ENCODE results near the gene ADARB2. TPM values are rescaled to one million over a fixed set of nuclear protein-coding genes. Genes with fewer than 3 reads are reported as not detected.

The ADARB2 gene
- total RNA-seq, 2 experiments from 2014 or later: 1.3 to 1.4 TPM

DNA sequence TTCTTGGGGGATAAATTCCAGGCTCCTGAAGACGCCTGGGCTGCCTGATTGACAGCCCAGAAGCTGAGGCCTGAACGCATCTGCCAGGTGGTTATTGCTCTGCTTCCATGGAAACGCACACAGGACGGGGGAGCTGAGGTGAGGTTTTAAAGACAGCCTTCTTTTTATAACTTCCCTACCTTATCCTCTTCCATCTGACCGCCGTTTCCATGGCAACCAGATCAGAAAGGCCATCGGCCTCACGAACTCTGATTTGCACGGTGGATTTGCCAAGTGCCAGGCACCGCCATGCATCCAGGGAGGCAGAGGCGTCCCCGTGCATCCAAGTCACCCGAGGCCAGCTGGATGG, 260.9 kb downstream of the ADARB2 start:
- H3K27ac Mint-ChIP-seq: no peak overlapping the region
- no peak overlapping the region for H3K4me3 Mint-ChIP-seq
- CTCF ChIA-PET: no interaction called here
- DNase-seq: no peak
- H3K27me3 Mint-ChIP-seq (ENCODE audit: low read depth): peaks cover 6% of the 10 kb centered on the region
- no peaks in the 10 kb centered on the region for H3K4me1 Mint-ChIP-seq (ENCODE audit: low read depth)
- intact Hi-C loops (cut with micrococcal nuclease): no loop called here
- H3K9me3 Mint-ChIP-seq: no peaks in the 10 kb centered on the region
- H3K36me3 Mint-ChIP-seq (ENCODE audit: low read depth): no peaks in the 10 kb centered on the region

DNA sequence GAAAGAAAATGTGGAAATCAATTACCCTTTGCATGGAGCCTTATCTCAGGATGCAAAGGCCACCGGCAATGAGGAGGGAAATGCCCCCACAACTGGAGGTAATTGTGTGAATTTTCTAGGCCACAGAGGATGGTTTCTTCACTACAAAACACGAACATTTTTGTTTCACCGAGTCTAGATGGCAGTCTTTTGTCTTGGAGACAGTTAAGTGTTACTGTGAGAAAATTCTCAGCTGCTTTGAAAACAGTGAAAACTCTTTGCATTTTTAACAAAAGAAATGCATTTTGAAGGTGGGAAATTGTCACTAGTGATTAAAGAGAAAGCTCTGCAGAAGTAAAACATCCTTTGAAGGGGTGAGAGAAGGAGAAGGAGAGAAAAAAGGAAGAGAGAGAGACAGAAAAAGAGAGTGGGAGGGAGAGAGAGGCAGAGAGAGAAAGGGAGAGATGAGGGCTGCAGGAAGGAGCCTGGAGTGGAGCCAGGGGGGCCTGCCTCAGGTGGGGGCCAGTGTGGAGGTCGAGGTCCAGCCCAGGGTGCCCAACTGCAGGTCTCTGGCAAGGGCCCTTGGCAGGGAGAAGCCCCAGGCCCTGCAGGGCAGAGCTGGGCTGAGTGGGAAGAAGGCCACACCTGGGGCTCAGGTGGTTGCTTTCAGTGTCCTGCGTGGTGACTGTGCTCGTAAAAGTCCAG, 261.4 kb downstream of the ADARB2 start:
- Mint-ChIP-seq H3K4me1 (ENCODE audit: low read depth) (no peaks in the 10 kb centered on the region), H3K27ac (no peak overlapping the region), H3K9me3 (no peaks in the 10 kb centered on the region), H3K27me3 (ENCODE audit: low read depth) (peaks cover 6% of the 10 kb centered on the region), H3K36me3 (ENCODE audit: low read depth) (no peaks in the 10 kb centered on the region), H3K4me3 (no peak overlapping the region)
- CTCF ChIA-PET: no interaction called here
- intact Hi-C loops (cut with micrococcal nuclease): no loop called here
- no peak for DNase-seq

DNA sequence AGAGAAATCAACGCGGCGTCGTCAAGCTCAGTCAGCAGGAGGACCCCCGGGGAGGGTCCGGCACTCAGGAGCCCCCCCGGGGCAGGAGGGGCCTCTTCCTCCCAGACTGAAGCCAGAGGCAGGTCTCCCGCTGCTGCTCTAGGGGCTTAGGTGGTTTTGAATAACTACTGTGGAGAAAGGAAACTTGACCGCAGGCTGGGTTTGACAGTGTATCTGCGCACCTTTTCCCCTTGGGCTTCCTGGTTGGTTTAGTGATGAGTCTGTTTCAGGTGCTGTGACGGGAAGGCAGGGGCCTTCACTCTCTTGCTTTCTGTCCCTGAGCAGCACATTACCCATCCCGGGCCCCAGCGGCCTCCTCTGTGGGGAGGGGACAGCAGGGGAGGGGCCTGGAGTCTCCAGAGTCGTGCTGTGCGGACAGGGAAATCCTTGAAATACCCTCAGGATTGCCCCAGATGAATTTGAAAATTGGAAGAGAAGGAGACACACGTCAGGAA, 262.2 kb downstream of the ADARB2 start:
- Mint-ChIP-seq H3K27ac (no peak overlapping the region), H3K4me1 (ENCODE audit: low read depth) (no peaks in the 10 kb centered on the region), H3K36me3 (ENCODE audit: low read depth) (no peaks in the 10 kb centered on the region), H3K4me3 (no peak overlapping the region), H3K9me3 (no peaks in the 10 kb centered on the region), H3K27me3 (ENCODE audit: low read depth) (peaks cover 5% of the 10 kb centered on the region)
- CTCF ChIA-PET: no interaction called here
- no peak for DNase-seq
- intact Hi-C loops (cut with micrococcal nuclease): no loop called here

DNA sequence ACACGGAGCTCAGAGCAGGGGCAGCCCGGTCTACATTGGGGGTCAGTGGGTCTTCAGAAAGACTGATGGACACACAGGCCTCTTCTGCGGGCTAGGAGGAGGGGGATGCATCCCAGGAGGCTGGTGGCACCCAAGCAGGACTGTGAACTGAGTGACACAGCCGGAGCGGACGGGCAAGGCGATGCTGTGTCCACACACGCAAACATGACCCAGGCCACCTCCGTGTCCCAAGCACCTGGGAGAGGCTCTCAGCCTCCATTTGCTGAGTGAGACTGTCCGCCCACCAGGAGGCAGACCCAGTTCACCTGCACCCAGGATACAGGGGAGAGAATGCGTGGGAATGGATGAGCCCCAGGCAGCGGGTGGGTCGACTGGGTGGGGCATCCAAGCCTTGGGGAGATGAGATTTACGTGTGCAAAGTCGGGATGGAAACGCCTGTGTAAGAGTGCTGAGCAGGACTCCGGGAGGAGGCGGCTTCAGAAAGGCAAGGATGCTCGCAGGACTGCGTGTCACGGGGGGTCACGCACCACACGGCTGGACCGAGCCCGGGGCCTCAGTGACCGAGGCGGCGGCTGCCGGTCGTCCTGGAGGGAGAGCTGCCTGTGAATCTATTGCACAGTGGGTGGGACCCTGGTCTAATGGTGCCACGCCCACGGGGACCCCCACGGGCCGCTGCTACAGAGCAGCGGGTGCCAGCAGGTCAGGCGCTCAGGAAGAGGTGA, 262.8 kb downstream of the ADARB2 start:
- intact Hi-C loops (cut with micrococcal nuclease): no loop called here
- Mint-ChIP-seq H3K9me3 (no peaks in the 10 kb centered on the region), H3K27me3 (ENCODE audit: low read depth) (peaks cover 5% of the 10 kb centered on the region), H3K4me3 (no peak overlapping the region), H3K36me3 (ENCODE audit: low read depth) (no peaks in the 10 kb centered on the region), H3K4me1 (ENCODE audit: low read depth) (no peaks in the 10 kb centered on the region), H3K27ac (no peak overlapping the region)
- CTCF ChIA-PET: no interaction called here
- no peak for DNase-seq

DNA sequence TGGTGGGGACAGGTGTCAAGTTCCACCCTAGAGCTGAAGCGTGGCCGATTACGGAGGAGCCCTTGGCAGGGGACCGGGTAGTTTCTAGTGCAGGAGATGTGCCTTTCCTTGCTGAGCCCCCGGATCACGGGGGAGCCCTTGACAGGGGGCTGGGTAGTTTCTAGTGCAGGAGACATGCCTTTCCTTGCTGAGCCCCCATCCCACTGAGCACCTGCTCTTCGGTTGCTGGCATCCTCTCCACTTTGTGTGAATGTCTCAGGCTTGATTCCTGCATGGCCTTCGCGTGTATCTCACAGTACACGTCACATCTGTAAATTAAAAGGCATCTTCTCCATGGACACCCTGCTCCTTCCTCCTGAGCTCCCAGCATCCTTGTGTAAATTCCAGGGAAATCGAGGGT, 263.5 kb downstream of the ADARB2 start:
- H3K4me1 Mint-ChIP-seq (ENCODE audit: low read depth): no peaks in the 10 kb centered on the region
- intact Hi-C loops (cut with micrococcal nuclease): no loop called here
- H3K27ac Mint-ChIP-seq: no peak overlapping the region
- DNase-seq: no peak
- no peaks in the 10 kb centered on the region for H3K9me3 Mint-ChIP-seq
- CTCF ChIA-PET: no interaction called here
- no peak overlapping the region for H3K4me3 Mint-ChIP-seq
- no peaks in the 10 kb centered on the region for H3K36me3 Mint-ChIP-seq (ENCODE audit: low read depth)
- peaks cover 5% of the 10 kb centered on the region for H3K27me3 Mint-ChIP-seq (ENCODE audit: low read depth)

DNA sequence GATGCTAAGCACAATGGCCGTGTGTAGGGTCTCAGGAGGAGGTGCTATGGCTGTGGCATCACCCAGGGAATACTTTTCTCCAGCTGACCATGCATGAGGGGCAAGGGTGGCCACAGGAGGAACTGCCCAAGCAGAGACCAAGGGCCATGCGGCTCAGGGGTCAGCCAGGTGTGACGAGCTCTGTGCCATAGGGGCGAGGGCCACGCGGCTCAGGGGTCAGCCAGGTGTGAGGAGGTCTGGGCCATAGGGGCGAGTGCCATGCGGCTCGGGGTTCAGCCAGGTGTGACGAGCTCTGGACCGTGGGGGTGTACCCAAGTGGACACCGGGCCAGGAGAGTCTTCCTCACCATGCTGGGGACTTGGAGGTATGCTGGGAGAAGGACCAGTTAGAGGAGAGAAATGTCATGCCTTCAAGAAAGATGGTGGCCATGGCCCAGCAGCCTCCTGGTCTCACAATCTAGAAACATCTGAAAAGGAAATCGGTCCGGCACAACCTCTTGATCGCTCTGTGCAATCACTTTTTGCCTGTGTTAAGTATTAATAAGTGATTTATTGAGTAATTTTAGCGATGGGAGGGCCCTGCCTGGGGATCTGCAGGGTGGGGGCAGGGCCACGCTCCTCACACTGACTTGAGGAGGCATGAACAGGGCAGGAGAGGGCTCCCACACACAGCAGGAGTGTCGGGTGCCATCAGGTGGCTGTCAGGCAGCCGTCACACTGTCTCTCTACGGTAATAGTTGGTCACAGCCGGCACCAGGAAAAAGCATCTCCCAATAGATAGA, 265.0 kb downstream of the ADARB2 start:
- Mint-ChIP-seq H3K27me3 (ENCODE audit: low read depth) (peaks cover 5% of the 10 kb centered on the region), H3K36me3 (ENCODE audit: low read depth) (no peaks in the 10 kb centered on the region), H3K9me3 (no peaks in the 10 kb centered on the region), H3K27ac (no peak overlapping the region), H3K4me1 (ENCODE audit: low read depth) (no peaks in the 10 kb centered on the region), H3K4me3 (no peak overlapping the region)
- DNase-seq: no peak
- CTCF ChIA-PET: no interaction called here
- intact Hi-C loops (cut with micrococcal nuclease): no loop called here

DNA sequence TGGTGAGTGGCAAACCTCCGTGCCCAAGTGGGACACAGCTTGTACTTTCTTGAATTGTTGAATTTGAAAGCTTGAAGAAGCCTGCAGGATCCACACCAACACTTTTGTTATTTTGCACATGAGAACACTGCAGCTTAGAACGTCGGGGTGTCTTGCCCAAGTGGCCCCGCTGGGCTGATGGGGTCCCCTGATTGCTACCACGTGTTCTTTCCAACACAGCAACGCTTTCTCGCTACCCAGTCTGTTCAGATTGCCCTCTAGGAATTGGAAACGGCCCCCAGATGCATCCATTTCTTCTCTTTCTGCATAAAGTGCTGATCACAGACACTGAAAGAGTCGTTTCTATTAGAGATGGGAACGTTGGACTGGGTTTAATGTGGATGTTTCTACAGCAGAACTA, 268.5 kb downstream of the ADARB2 start:
- no peaks in the 10 kb centered on the region for H3K9me3 Mint-ChIP-seq
- H3K27ac Mint-ChIP-seq: no peak overlapping the region
- no peak overlapping the region for H3K4me3 Mint-ChIP-seq
- no peaks in the 10 kb centered on the region for H3K4me1 Mint-ChIP-seq (ENCODE audit: low read depth)
- H3K36me3 Mint-ChIP-seq (ENCODE audit: low read depth): no peaks in the 10 kb centered on the region
- DNase-seq: no peak
- CTCF ChIA-PET: no interaction called here
- intact Hi-C loops (cut with micrococcal nuclease): no loop called here
- H3K27me3 Mint-ChIP-seq (ENCODE audit: low read depth): peaks cover 3% of the 10 kb centered on the region

DNA sequence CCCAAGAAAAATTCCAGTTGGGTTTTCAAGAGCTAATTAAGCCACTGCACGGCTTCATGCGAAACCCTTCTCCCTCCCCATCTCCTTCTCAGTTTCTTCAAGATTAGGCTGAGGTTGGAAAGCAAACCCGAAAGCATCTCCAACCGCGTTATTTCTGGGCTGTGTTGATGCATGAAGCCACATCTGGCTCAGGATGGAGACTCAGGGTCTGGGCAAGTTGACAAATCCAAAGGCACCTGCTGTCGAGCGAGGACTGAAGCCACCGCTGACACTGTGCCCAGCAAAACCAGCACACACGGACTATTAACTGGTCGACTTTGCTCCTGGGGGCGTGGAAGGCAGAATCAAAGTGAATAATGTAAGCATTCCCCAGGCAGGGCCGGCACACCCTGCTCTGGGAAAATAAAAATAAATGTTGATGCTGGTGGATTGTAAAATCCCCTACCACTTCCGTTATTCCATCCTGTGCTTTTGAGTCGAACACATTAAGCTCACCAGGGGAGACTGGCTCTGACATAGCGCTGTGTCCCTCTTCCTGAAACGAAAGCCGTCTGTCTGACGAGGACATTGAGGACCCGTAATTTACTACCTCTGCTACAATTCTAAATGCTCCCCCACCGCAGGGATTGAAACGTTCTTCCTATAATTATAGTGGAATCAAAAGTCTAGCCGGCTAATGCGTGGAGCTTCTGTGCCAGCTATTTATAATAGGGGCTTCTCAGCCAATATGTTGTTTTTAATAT, 269.8 kb downstream of the ADARB2 start:
- CTCF ChIA-PET: no interaction called here
- H3K27me3 Mint-ChIP-seq (ENCODE audit: low read depth): peaks cover 6% of the 10 kb centered on the region
- H3K36me3 Mint-ChIP-seq (ENCODE audit: low read depth): no peaks in the 10 kb centered on the region
- no peaks in the 10 kb centered on the region for H3K9me3 Mint-ChIP-seq
- H3K27ac Mint-ChIP-seq: no peak overlapping the region
- H3K4me1 Mint-ChIP-seq (ENCODE audit: low read depth): no peaks in the 10 kb centered on the region
- no peak for DNase-seq
- no peak overlapping the region for H3K4me3 Mint-ChIP-seq
- intact Hi-C loops (cut with micrococcal nuclease): no loop called here

DNA sequence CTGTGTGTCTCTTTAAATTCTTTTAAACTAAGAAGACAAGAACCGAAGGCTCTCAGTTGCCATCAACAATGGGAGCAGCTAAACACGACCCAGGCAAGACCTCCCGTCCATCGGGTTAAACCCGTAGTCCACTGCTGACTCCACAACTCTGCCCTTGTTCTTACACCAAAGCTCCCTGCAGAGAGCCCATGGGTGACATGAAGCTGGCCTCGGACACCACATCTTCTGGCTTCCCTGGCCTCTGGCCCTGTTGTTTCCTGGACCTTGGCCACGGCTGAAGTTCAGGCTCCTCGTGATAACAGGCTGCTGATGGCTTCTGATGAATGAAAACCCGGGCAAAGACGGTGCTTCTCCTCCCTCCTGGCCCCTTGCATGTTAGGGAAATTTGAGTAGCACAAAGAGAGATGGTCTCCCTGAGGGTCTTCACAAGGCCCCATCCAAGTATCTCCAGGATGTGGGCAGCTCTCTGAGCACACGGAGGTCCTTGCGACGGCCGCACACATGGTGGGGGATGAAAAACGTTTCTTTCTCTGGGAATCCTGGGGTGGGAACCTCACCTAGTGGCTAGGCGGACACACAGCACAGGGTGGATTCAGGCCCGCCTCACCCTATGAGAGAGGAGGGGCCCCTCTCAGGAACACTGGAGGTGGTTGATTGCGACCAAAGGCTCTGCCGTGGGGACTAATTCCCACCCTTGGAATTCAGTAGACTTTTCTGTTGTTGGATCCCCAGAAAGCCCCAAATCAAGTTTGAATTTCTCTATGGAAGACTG, 271.1 kb downstream of the ADARB2 start:
- DNase-seq: no peak
- Mint-ChIP-seq H3K4me1 (ENCODE audit: low read depth) (no peaks in the 10 kb centered on the region), H3K27ac (no peak overlapping the region), H3K9me3 (no peaks in the 10 kb centered on the region), H3K36me3 (ENCODE audit: low read depth) (no peaks in the 10 kb centered on the region), H3K4me3 (no peak overlapping the region), H3K27me3 (ENCODE audit: low read depth) (peaks cover 7% of the 10 kb centered on the region)
- CTCF ChIA-PET: no interaction called here
- intact Hi-C loops (cut with micrococcal nuclease): no loop called here

DNA sequence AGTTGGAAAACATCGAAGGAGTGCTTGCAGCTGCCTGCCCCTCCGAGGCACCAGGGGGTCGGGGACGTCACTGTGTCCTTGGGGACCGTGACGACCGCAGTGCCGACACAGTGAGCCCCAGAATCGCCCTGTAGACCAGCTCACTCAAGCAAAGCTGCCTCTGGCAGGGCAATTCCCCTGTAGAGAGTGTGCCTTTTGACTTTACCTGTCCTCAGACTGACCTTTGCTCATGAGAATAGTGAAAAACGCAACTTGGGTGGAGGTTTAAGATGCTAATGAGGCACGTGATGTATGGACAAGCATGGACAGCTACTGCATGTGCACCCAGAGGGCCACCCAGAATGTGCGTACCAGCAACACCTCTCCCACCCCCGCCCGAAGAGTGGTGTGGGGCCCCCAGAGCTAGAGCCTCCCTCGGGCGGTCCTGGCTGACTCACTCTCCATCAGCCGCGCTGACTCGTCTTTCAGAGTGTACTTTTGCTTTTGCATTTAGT, 271.9 kb downstream of the ADARB2 start:
- CTCF ChIA-PET: no interaction called here
- DNase-seq: no peak
- Mint-ChIP-seq H3K27me3 (ENCODE audit: low read depth) (peaks cover 7% of the 10 kb centered on the region), H3K27ac (no peak overlapping the region), H3K4me3 (no peak overlapping the region), H3K9me3 (no peaks in the 10 kb centered on the region), H3K4me1 (ENCODE audit: low read depth) (no peaks in the 10 kb centered on the region), H3K36me3 (ENCODE audit: low read depth) (no peaks in the 10 kb centered on the region)
- intact Hi-C loops (cut with micrococcal nuclease): no loop called here

DNA sequence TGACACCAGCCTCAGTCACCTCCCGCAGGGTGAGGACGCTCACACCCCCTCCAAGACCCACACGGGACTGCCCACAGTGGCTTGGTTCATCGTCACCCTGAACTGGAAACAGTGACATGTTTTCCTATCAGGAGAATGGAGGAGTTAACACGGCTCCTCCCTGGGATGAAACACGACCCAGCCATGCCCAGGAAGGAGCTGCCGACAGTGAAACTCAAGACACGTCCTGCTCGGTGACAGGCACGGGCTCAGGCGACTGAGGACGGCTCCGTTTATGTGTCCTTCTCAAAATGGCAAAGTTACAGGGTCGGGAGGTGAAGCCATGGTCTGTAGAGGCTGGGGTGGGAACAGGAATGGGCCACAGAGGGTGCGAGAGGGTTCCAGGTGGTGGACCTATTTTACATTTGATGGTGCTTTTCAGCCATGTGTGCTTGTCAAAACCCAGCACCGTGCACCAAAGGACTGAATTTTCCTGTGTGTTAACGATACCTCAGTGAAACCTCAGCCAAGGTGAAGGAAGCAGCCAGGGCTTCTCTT, 272.4 kb downstream of the ADARB2 start:
- Mint-ChIP-seq H3K27me3 (ENCODE audit: low read depth) (peaks cover 7% of the 10 kb centered on the region), H3K27ac (no peak overlapping the region), H3K4me1 (ENCODE audit: low read depth) (no peaks in the 10 kb centered on the region), H3K36me3 (ENCODE audit: low read depth) (no peaks in the 10 kb centered on the region), H3K9me3 (no peaks in the 10 kb centered on the region), H3K4me3 (no peak overlapping the region)
- intact Hi-C loops (cut with micrococcal nuclease): no loop called here
- no peak for DNase-seq
- CTCF ChIA-PET: no interaction called here

Measured in activated naive CD4-positive, alpha-beta T cell treated with anti-CD3 and anti-CD28 coated beads for 36 hours (primary cell).